Measurements from ENCODE around the gene SEMA5A. TPM values are rescaled to one million over a fixed set of nuclear protein-coding genes. Genes with fewer than 3 reads are reported as not detected.
A peak's percentile ranks its signal among the peaks of the same experiment; 100 is the strongest.

SEMA5A gene, protein sequence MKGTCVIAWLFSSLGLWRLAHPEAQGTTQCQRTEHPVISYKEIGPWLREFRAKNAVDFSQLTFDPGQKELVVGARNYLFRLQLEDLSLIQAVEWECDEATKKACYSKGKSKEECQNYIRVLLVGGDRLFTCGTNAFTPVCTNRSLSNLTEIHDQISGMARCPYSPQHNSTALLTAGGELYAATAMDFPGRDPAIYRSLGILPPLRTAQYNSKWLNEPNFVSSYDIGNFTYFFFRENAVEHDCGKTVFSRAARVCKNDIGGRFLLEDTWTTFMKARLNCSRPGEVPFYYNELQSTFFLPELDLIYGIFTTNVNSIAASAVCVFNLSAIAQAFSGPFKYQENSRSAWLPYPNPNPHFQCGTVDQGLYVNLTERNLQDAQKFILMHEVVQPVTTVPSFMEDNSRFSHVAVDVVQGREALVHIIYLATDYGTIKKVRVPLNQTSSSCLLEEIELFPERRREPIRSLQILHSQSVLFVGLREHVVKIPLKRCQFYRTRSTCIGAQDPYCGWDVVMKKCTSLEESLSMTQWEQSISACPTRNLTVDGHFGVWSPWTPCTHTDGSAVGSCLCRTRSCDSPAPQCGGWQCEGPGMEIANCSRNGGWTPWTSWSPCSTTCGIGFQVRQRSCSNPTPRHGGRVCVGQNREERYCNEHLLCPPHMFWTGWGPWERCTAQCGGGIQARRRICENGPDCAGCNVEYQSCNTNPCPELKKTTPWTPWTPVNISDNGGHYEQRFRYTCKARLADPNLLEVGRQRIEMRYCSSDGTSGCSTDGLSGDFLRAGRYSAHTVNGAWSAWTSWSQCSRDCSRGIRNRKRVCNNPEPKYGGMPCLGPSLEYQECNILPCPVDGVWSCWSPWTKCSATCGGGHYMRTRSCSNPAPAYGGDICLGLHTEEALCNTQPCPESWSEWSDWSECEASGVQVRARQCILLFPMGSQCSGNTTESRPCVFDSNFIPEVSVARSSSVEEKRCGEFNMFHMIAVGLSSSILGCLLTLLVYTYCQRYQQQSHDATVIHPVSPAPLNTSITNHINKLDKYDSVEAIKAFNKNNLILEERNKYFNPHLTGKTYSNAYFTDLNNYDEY
- polyA plus RNA-seq (2013, experiment 1 of 2; ENCODE audit: insufficient read length) = 21.0 TPM
- polyA plus RNA-seq (2013, experiment 2 of 2; ENCODE audit: insufficient read length) = 39.9 TPM

DNA sequence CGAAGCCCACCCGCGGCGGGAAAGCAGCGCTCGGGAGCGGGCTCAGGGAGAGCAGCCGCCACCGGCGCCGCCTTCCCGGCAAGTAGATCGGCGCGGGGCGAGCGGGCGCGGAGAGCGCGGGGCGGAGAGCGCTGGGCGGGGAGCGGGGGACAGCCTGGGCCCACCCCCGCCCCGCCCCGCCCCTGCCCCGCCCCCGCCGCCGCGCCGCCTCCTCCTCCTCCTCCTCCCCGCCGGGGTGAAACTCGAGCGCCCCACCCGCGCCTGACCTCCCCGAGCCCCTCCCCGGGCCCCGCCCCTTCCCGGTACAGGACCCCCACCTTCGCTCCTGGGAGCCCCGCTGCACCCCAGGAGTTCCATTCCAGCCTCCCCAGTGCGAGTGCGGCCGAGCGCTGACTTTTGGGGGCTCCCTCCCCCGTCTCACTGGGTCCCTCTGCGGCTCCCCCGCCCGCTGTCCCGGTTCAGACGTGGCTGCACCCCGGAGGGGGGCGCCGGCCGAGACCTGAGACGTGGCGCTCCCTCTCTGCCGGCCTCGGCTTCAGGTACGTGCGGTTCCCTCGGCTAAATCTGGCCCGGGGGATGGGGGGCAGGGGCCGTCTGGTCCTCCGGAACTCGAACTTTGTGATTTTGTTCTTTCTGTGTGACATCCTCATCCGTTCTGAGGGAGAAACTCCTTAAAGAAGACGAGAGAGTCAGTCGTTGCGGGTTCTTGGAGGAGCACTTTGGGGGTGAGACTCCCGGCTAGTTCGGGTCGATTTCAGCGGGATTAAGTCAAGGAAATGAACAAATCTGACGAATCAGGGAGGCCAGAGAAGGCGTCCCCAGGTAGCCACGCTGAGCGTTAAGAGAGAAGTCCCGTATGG is at the start of gene SEMA5A:
TSS of gene SEMA5A (minus strand) at position 84 of the 860 bp plus-strand sequence. CDS start 166,129 bp downstream, outside the sequence.
- peak; percentile 77 for DNase-seq

DNA sequence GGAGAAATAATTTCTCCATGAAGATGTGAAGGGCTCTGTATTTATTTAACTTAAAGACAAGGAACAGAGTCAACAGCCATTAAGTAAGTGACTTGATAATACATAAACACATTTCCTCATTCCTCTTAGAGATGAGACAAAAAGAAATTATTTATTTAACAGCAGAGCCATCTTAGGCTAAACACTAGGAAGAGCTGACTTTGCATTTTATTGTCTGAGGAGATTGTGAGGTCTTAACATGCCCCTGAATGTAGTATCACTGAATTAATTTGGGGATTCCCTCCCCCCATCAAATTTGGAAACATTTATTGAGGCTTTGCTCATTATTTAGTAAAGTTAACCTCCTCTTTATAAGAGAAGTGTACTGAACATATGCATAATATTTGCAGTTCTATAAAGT is 49.0 kb upstream of the SEMA5A start:
- no peak for DNase-seq

DNA sequence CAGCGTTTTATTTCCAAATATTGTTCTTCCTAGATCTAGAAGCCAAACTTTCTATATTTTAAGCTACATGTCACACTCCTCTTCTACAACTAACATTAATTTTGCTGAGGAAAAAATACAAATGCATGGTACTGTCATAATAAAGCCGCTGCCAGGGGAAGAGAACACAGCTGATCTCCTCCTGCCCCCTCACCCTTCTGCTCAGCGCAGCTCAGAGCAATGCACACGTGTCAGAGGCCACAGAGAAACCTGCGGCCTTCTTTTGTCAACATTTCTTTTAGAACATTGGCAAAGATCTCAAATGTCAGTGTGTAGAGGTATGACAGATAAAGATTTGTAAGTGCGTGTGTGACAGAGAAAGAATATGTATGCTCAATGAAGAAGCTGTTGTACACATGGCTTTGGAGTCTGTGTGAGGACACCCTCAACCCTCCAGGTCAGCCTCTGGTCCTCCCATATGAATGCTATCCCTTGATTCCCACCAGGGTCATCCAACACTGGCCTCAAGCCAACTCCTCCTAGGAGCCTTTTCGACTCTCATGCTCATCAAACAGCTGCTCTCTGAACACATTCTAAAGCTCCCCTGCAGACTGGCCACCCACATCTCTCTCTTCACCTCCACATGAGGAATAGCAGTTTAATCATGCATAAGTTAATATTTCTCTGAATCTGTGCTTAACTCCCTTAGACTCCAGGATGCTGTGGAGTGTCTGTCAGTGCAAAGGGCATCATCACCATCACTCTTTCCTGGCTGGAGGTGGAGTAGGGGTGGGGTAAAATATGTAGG is 43.4 kb upstream of the SEMA5A start:
- DNase-seq = no peak

DNA sequence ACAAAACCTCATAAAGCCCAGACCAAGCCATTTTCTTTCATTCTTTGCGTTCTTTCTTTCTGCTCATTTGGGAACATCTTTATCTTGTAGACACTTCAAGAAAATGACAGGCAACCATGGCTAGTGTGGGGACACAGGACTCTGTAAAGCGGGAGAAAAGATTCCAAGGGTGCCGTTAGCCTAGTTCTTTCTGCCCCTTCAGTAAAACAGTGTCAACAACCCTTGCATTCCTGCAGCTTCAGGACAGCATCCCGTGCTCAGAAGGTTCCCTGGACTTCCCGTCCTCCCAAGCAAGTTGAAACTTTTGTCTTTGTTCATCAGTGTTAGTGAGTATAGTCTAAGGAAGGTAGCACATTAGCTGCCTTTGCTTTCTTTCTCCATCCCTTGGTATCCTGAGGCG is 42.4 kb upstream of the SEMA5A start:
- DNase-seq = no peak

DNA sequence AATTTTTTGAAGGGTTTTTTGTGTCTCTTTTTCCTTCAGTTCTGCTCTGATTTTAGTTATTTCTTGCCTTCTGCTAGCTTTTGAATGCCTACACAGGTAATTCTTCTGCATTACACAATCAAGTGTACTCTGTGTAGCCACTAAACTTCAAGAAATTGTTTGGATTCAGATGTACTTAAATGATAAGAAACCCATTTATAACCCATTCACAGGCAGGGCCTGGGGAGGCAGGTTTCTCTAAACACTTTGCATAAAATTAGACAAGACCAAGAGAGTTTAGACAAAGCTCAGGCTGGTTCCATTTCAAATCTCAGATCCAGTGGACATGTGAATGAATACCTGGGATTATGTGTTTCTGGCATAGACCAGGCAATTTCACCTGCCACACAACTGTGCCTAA is 41.3 kb upstream of the SEMA5A start:
- DNase-seq = no peak

DNA sequence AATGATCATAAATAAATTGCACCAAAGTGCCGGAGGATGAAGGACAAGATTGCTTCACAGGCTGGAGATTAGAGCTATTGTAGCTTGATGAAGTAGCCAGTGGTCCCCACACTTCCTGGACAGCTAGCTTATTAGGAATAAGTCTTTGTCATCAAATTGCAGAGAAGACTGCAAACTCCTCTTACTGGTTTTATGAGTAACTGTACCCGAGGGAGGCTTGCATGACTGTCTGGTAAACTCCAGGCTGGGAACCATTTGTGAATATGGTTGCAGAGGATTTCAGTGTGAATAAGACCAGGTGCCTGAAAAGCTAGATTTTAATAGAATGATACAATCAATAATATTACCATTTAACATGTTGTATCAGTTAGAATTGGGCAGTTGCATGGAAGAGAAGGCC is 36.5 kb upstream of the SEMA5A start:
- DNase-seq = peak; percentile 36

DNA sequence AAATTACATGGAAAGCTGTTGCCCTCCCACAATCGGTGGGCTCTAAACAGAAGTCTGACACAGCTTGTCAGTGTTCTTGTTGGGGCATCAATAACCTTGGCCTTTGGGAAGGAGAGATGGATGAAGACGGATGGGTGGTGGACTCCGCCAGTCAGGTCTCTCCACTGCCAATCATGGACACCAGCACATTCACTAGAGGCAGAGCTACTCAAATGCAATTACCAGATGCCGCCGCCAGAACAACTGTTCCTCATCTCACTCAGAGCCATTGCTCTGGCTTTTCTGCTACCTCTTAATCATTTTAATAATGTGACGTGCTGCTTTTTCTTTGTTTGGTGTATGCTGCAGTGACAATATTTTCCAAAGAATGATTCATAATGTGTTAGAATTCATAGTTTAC is 27.9 kb upstream of the SEMA5A start:
- DNase-seq = no peak

DNA sequence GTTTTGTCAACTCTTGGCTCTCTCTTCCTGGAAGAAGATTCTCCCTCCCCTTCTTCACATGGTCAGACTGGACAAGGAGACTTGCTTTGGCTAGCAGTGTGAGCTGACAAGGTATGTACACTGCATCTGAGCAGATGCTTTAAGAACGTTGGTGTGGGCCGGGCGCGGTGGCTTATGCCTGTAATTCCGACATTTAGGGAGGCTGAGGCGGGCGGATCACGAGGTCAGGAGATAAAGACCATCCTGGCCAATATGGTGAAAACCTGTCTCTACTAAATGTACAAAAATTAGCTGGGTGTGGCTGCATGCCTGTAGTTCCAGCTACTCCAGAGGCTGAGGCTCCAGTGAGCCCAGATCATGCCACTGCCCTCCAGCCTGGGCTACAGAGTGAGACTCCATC is 26.4 kb upstream of the SEMA5A start:
- no peak for DNase-seq

DNA sequence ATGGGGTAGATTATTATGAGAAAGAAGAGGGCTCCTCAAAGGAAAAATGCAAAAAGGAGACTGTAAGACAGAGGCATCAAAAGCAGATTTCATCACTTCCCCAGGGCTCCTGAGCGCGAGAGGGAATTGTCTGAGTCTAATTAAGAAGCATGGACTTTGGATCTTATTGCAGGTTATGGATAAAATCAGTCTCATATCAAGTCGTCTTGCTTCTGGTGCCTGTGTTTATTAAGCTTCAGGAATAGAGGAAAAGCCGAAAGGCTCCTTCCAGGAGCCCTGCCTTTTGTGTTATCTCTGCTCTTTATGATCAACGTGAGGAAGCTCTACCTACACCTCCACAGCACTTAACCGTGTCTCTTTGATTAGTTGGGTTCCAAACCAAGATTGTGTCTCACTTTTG is 25.0 kb upstream of the SEMA5A start:
- DNase-seq = no peak

DNA sequence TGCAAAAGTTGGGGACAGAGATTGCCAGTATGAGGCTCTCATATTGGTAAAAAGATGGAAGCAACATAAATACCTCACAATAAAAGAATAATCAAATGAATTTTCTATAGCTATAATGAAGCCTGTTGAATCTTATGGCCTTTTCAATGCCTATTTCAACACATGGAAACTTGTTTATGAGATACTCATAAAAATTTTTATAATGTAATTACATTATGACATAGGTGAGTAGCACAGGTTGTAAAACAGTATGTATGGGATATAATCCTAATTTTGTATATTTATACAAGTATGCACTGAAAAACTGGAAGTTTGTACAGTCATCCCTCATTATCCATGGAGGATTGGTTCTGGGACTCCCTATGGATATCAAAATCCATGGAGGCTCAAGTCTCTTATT is 21.2 kb upstream of the SEMA5A start:
- no peak for DNase-seq

DNA sequence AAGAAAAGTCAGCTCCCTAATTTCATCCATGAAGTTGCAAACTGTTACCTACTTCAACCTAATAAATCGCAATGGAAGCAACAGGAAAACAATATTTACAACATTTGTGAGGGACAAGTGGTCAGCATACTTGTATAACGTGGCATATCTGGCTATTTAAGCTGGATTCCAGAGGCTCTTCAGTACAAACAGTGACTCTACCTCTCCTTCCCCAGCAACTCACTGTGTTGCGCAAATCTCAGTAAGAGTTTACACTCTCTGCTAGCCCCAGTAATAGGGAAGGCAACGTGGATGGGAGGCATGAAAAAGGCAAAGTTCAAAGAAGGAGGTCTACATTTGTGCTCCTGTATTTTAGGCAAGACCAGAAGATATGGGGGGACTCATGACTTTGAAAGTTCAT is 18.9 kb upstream of the SEMA5A start:
- no peak for DNase-seq

DNA sequence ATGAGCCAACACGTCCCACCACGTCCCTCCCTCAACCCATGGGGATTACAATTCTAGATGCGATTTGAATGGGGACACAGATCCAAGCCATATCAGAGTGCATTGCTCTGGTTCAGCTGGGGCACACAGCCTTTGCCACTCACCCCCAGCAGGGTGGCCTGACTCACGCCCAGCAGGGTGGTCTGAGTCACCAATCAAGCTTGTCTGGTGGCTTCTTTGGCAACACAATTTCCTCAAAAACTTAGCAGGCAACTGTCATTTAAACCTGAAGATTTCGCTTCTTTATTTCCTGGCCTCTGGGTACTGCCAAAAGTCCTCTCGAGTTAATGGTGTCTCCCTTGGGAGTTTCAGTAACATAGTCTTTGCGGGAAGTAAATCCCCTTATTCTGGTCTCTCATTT is 16.3 kb upstream of the SEMA5A start:
- DNase-seq = peak; percentile 94

DNA sequence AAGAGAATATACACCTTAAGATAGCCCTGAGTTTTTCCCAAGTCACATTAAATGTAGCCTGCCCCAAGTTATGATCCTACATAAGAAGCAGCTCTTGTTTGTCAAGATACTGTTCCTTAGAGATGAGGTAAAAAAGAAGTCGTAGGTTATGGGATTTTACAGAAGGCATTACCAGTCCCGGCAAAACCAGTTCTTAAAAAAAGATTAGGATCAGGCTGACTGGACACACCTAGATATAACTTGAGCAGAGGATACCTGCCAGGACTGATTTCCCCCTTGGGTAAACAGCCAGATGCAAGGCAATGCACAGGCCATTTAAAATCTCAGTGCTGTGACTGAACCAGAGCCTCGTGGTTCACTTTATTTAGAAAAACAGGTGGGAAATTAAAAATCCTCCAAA is 14.1 kb upstream of the SEMA5A start:
- DNase-seq = no peak

DNA sequence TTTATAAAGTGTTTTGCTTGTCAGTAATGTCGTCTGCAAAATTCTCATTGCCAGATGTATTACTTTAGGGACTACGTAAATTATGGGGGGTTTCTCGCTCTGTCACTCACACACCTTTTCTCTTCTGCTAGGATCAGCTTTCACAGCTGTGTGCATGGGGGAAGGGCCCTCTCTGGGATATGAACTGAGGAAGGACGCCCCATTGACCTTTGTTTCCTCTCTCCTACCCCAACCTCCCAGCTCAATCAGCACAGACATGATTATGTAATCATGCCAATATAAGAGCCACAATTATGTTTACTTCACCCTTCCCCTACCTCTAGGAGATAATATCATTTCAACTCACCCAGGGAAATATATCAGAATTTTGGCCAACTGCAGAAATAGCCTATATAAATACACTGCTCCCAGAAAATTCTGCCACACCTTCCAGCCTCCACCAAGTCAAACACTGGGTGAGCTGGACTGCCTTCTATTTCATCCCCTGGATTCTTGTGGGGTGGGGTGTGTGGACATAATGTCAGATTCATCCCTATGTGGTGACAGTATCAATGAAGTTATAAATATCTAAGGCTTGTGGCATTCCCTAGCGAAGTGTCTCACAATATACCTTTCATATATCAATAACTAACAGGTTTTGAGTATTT is 12.6 kb upstream of the SEMA5A start:
- no peak for DNase-seq

DNA sequence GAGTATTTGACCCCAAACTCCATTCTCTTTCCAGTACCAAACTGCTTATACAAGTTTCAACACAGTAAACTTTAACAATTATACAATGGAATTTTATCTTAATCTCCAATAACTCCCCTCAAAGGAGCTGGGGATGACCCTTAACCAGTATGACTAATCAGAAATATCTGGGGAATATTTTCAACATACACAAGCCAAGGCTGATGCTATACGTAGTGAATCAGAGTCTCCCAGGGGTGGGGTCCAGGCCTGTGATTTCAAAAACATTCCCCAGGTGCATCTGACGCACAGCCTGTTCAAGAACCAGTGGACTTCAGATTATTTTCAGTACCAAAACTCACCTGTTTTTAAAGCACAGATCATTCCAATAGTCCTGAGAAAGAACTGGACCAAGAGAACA is 11.8 kb upstream of the SEMA5A start:
- DNase-seq = peak; percentile 69

DNA sequence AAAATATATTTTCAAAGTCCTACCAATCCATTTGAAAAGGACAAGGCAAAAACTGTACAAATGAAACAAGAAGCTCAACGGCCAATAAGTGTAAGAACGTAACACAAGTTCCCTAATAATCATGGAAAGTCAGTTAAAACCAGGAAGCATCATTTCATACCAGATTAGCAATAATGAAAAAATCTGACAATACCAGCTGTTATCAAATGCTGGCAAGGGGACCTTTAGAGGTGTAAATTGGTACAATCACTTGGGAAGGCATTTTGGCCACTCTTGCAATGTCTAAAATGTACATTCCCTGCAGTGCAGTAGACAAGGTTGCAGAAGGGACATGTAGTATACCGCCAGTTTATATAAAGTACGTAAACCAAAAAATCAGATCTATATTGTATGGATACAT is 10.1 kb upstream of the SEMA5A start:
- DNase-seq = no peak

DNA sequence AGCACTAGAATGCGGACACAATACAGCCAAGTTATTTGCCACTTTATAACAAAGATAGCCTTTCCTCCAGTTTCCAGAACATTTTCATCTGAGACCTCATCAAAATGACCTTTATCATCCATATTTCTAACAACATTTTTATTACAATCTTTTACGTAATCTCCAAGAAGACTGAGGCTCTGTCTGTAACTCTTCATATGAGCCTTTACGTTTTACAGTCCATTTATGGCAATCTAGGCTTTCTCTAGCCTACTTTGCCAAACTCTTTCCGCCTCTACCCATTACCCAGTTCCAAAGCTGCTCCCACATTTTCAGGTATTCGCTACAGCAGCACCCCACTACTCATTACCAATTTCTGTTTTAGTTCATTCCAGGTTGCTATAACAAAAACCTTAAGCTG is 8.2 kb upstream of the SEMA5A start:
- no peak for DNase-seq

DNA sequence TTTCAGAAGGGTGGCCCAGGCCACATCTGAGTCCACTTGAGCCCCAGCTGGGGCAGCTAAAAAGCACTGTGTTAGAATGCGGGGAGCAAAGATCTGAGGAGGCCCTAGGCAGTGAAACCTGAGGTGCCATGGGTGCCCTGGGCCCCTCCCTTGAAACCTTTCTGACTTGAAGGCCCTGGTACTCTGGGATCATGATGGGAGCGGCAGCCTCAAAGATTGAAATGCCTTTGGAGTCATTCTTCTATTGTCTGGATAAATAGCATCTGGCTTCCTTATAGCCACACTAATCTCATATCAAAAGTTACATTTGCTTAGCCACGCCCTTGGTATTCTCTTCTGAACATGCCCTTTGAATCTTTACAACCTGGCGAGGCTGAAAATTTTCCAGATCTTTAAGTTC is 7.7 kb upstream of the SEMA5A start:
- DNase-seq = no peak

DNA sequence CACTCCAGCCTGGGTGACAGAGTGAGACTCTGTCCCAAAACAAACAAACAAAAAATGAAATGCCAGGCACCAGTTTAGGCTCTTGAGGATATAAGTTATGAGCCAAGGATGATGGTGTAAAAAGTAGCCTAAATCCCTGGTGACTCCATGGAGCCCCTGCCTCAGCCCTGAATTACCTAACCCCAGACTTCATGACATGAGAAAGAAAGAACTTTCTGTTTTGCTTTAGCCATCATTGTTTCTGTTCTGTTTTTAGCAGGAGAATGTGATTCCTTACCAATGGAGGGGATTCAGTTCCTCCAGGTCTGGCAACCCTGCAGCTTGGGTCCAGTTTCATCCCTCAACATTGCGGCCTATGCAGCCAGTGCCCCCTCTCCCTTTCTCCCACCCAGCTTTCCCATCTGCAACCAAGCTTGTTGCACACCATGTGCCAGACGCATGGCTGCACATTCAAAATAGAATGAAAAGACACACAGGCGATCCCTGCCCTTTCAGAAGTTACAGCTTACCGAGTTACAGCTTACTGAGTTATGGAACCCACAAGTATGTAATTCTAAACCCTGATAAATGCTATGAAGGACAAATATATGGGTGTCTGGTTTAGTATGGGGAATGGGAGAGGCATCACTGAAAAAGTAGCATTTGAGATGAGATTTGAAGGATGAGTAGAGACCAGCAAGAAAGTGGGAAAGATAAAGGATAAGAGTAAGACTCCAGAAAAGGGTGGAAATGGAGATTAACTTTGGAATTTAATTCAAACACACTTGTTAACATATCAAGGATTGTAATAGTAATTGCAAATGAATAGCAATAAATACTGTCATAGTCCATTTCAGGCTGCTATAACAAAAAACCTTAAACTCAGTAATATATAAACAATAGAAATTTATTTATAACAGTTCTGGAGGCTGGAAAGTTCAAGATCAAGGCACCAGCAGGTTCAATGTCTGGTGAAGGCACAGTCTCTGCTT is 6.0 kb upstream of the SEMA5A start:
- no peak for DNase-seq

DNA sequence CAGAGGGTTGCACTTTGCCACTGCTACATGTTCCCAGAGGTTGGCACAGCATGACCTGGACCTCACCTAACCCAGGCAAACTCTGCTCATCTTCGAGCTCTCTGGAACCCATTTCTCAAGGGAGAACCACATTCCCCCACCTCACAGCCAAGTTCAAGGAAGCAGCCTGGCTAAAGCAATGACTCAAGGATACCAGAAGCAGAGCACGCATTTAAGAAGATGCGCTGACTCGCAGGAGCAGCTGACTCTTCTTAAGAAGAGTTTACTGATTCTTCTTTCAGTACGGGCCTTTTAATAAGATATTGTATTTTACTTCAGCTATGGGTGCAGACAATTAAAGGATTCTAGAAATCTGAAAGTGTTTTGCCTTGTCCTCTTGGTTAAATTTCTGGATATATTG is 4.1 kb upstream of the SEMA5A start:
- peak; percentile 22 for DNase-seq

Measured in fibroblast of skin of back (primary cell).